GM12878 (cell line): ENCODE results near the gene XG. TPM values are rescaled to one million over a fixed set of nuclear protein-coding genes. Genes with fewer than 3 reads are reported as not detected.

Source experiments
- ATAC-seq: fragments of 200-7000 bp; cut with Tn5 transposase; 3 replicates; pipeline ENCODE4 v1.9.1; 2020; ENCODE audit warnings: mild to moderate bottlenecking, moderate library complexity
- BruUV-seq: library from RNA; stranded (reverse); fragments of 400-500 nt; replicated peaks from 2 replicates; lab custom pipeline; 2021; lab: Mats Ljungman, UMichigan
- CTCF ChIA-PET: fragments of 300-600 bp; sonication (Branson Sonifier 250); formaldehyde crosslinking; extraction: SDS; loops from one replicate; lab custom pipeline; 2021; ENCODE audit warnings: inconsistent platforms; lab: Yijun Ruan, JAX
- POLR2A ChIA-PET: fragments of 350-600 bp; formaldehyde crosslinking; extraction: SDS; loops from one replicate; lab custom pipeline; 2021; ENCODE audit warnings: inconsistent platforms; lab: Charles Lee
- RAD21 ChIA-PET: fragments of 300-600 bp; sonication (Branson Sonifier 250); formaldehyde crosslinking; loops from one replicate; lab custom pipeline; 2023; ENCODE audit warnings: antibody characterized with exemption; ENCODE audit not compliant: unreplicated experiment; lab: Charles Lee
- SMC1A ChIA-PET: fragments of 300-600 bp; sonication (Branson Sonifier 250); formaldehyde crosslinking; loops from one replicate; lab custom pipeline; 2023; ENCODE audit not compliant: unreplicated experiment, uncharacterized antibody; lab: Charles Lee
- DNase-seq: peaks from one replicate; pipeline ENCODE4 v3.0.0-alpha.2; 2011; ENCODE audit warnings: low read depth, low spot score
- FAIRE-seq: peaks from 3 replicates; lab custom pipeline; 2011; peaks lifted over from hg19 to GRCh38; lab: Jason Lieb, UNC
- H2AFZ ChIP-seq: 2 replicates; pipeline ENCODE4 v1.6.0; 2011; ENCODE audit warnings: low read depth, low read length, control low read depth; ENCODE audit not compliant: control insufficient read depth
- H3K27ac ChIP-seq: 2 replicates; pipeline ENCODE4 v1.5.1; 2011; ENCODE audit warnings: control low read depth; ENCODE audit not compliant: control insufficient read depth, insufficient read depth
- H3K27me3 ChIP-seq, 2 experiments: replicated peaks in 1 of 2; 2 replicates each; pipeline versions ENCODE4 v1.6.0 to v1.6.1; 2011; ENCODE audit warnings: low read length in 1 of 2; ENCODE audit not compliant: control insufficient read depth in 2 of 2, insufficient read depth in 2 of 2
- H3K36me3 ChIP-seq, 2 experiments: 2 replicates each; pipeline ENCODE4 v1.5.1; 2011; ENCODE audit warnings: low read length in 1 of 2; ENCODE audit not compliant: control insufficient read depth in 2 of 2, insufficient read depth in 2 of 2
- H3K4me1 ChIP-seq: 2 replicates; pipeline ENCODE4 v1.6.1; 2011; ENCODE audit warnings: mild to moderate bottlenecking, low read length, moderate library complexity, mixed read lengths; ENCODE audit not compliant: control insufficient read depth, insufficient read depth
- H3K4me2 ChIP-seq: 2 replicates; pipeline ENCODE4 v1.6.0; 2011; ENCODE audit warnings: control low read depth; ENCODE audit not compliant: control insufficient read depth, insufficient read depth
- H3K4me3 ChIP-seq: fragments of 200-600 bp; sonication (generic); 2 replicates; pipeline ENCODE4 v1.5.1; 2016
- H3K79me2 ChIP-seq: 2 replicates; pipeline ENCODE4 v1.6.0; 2011; ENCODE audit warnings: low read length; ENCODE audit not compliant: control insufficient read depth, insufficient read depth
- H3K9ac ChIP-seq: 2 replicates; pipeline ENCODE4 v1.8.0; 2011; ENCODE audit warnings: low read length, control low read depth, mixed read lengths; ENCODE audit not compliant: control insufficient read depth, insufficient read depth
- H3K9me3 ChIP-seq: replicated peaks from 3 replicates; pipeline ENCODE4 v1.5.1; 2011; ENCODE audit warnings: mild to moderate bottlenecking, low read length; ENCODE audit not compliant: control insufficient read depth, insufficient read depth
- H4K20me1 ChIP-seq: 2 replicates; pipeline ENCODE4 v1.6.0; 2011; ENCODE audit not compliant: control insufficient read depth, insufficient read depth
- ATF7 ChIP-seq: fragments of 450-650 bp; IDR thresholded peaks from 2 replicates; pipeline ENCODE4 v1.6.1; 2016; ENCODE audit warnings: low read depth, mild to moderate bottlenecking
- BRCA1 ChIP-seq: IDR thresholded peaks from 2 replicates; pipeline ENCODE4 v1.6.1; 2011; ENCODE audit warnings: low read depth, low read length, improper control_type of control experiment
- CBX3 ChIP-seq: fragments of 200-600 bp; sonication (generic); IDR thresholded peaks from 2 replicates; pipeline ENCODE4 v1.6.1; 2016; ENCODE audit warnings: low read depth, borderline replicate concordance
- CBX5 ChIP-seq: sonication (generic); IDR thresholded peaks from 2 replicates; pipeline ENCODE4 v1.6.1; 2016; ENCODE audit warnings: low read depth, moderate library complexity, mild to moderate bottlenecking, inconsistent platforms
- EP300 ChIP-seq, 2 experiments: fragments of 150-350 bp in 1 of 2; IDR thresholded peaks; 2 replicates each; pipeline ENCODE4 v1.6.1; 2011 to 2012; ENCODE audit warnings: low read depth in 2 of 2, low read length in 2 of 2, borderline replicate concordance in 1 of 2, improper control_type of control experiment in 1 of 2, inconsistent platforms in 1 of 2; ENCODE audit not compliant: control insufficient read depth in 1 of 2
- FOXM1 ChIP-seq: IDR thresholded peaks from 2 replicates; pipeline ENCODE4 v1.6.1; 2012; ENCODE audit warnings: low read depth, mild to moderate bottlenecking, inconsistent platforms, low read length, moderate library complexity
- IKZF2 ChIP-seq, 2 experiments: fragments of 450-650 bp; IDR thresholded peaks; 2 replicates each; pipeline ENCODE4 v1.6.1; 2017; ENCODE audit warnings: mild to moderate bottlenecking in 2 of 2, moderate library complexity in 2 of 2
- IRF4 ChIP-seq: IDR thresholded peaks from 2 replicates; pipeline ENCODE4 v1.6.1; 2011; ENCODE audit warnings: low read depth, low read length
- MEF2B ChIP-seq: fragments of 450-650 bp; IDR thresholded peaks from 2 replicates; pipeline ENCODE4 v1.6.1; 2018; ENCODE audit warnings: mild to moderate bottlenecking, moderate library complexity; ENCODE audit not compliant: partially characterized antibody, poor library complexity, severe bottlenecking
- MYB ChIP-seq: fragments of 150-350 bp; IDR thresholded peaks from 2 replicates; pipeline ENCODE4 v1.6.1; 2014; ENCODE audit warnings: mild to moderate bottlenecking, low read depth, low read length, borderline replicate concordance
- NBN ChIP-seq: fragments of 450-650 bp; IDR thresholded peaks from 2 replicates; pipeline ENCODE4 v1.6.1; 2016
- NFXL1 ChIP-seq: fragments of 450-650 bp; IDR thresholded peaks from 2 replicates; pipeline ENCODE4 v1.6.1; 2017; ENCODE audit warnings: antibody characterized with exemption, mild to moderate bottlenecking, borderline replicate concordance
- RUNX3 ChIP-seq: IDR thresholded peaks from 2 replicates; pipeline ENCODE4 v1.6.1; 2012; ENCODE audit warnings: low read length, inconsistent platforms
- SKIL ChIP-seq: fragments of 450-650 bp; IDR thresholded peaks from 2 replicates; pipeline ENCODE4 v1.6.1; 2017; ENCODE audit warnings: mild to moderate bottlenecking, low read depth, inconsistent platforms; ENCODE audit not compliant: poor library complexity, severe bottlenecking
- SUZ12 ChIP-seq: fragments of 200-600 bp; sonication (generic); IDR thresholded peaks from one replicate; pipeline ENCODE4 v1.6.1; 2018; ENCODE audit warnings: antibody characterized with exemption, mild to moderate bottlenecking; ENCODE audit not compliant: unreplicated experiment
- YY1 ChIP-seq: IDR thresholded peaks from 2 replicates; pipeline ENCODE4 v1.6.1; 2011; ENCODE audit warnings: low read depth, mild to moderate bottlenecking, low read length
- WGBS: methylation state at CpG from one replicate; pipeline ENCODE4 v1.1.6; 2016; ENCODE audit warnings: low lambda C conversion rate; ENCODE audit not compliant: insufficient replicate concordance, insufficient coverage; ENCODE audit errors: missing lambda C conversion rate; 5-methylcytosine and 5-hydroxymethylcytosine counted together
- in situ Hi-C: fragments of 300-500 bp; cut with MboI; formaldehyde crosslinking; loops from 9 replicates; pipeline ENCODE4 v1.14.3; 2018; ENCODE audit warnings: mixed read lengths
- intact Hi-C: fragments of 100-400 bp; cut with micrococcal nuclease; formaldehyde crosslinking; loops from one replicate; pipeline ENCODE4 v1.14.2; 2022; ENCODE audit not compliant: unreplicated experiment
- polyA plus RNA-seq, 11 experiments: library from polyadenylated mRNA; depleted of rRNA in 4 of 11; unstranded in 6 of 11; stranded (reverse) in 5 of 11; fragments of >200 nt; fragmentation: Nextera tagmentation in 4 of 11; fragmentation: Illumina TruSeq in 1 of 11; extraction: Ambion mirVana in 4 of 11; extraction: Trizol in 1 of 11; gene quantifications; 1 replicate in 1 of 11; 2 replicates in 10 of 11; pipeline versions ENCODE4 v1.2.1 to v1.2.3, GENCODE V29; 2011 to 2016; ENCODE audit warnings: inconsistent platforms in 2 of 11, missing spikeins in 2 of 11, low read depth in 1 of 11
- total RNA-seq, 4 experiments: library from RNA; depleted of rRNA in 3 of 4; stranded (reverse); fragments of >200 nt in 3 of 4; fragmentation: Illumina TruSeq in 1 of 4; extraction: Trizol in 1 of 4; gene quantifications; 2 replicates each; pipeline versions ENCODE4 v1.2.1 to v1.2.3, GENCODE V29; 2013 to 2021
- TF ChIP-seq, protein P1 (sequence below): fragments of 450-650 bp; IDR thresholded peaks from 2 replicates; pipeline ENCODE4 v1.6.1; 2017; ENCODE audit warnings: mild to moderate bottlenecking

Gene XG
- total and polyA plus RNA-seq, 10 of the 15 experiments (the other 5 are each of a cell fraction or from before 2014, with no cell fraction given) = not detected

GRCh38 chrX:2855761-2856160 lies 103.9 kb downstream of the XG start (continued):
- TF ChIP-seq SKIL (no peak), BRCA1 (no peak), FOXM1 (no peak), EP300 (IDR thresholded peaks at IDR 0.05; ENCODE audit: borderline replicate concordance in 1 of 2, control insufficient read depth in 1 of 2, low read depth in 2 of 2, low read length in 2 of 2) (no peak), ATF7 (no peak), IRF4 (no peak), NBN (no peak), IKZF2 (IDR thresholded peaks at IDR 0.05) (no peak), CBX3 (no peak)
- TF ChIP-seq, protein P1, sequence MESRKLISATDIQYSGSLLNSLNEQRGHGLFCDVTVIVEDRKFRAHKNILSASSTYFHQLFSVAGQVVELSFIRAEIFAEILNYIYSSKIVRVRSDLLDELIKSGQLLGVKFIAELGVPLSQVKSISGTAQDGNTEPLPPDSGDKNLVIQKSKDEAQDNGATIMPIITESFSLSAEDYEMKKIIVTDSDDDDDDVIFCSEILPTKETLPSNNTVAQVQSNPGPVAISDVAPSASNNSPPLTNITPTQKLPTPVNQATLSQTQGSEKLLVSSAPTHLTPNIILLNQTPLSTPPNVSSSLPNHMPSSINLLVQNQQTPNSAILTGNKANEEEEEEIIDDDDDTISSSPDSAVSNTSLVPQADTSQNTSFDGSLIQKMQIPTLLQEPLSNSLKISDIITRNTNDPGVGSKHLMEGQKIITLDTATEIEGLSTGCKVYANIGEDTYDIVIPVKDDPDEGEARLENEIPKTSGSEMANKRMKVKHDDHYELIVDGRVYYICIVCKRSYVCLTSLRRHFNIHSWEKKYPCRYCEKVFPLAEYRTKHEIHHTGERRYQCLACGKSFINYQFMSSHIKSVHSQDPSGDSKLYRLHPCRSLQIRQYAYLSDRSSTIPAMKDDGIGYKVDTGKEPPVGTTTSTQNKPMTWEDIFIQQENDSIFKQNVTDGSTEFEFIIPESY = no peak

- Histone ChIP-seq H3K4me3 (no peak overlapping the region), H4K20me1 (no peaks in the 10 kb centered on the region)
- intact Hi-C loops = no loop called here
- BruUV-seq = no TSS peak
- in situ Hi-C loops = no loop called here
- DNase-seq = no peak
- TF ChIP-seq RUNX3 = no peak
- TF ChIP-seq MYB = no peak
- no peak for TF ChIP-seq MEF2B
- TF ChIP-seq SUZ12 = no peak
- no peak for TF ChIP-seq YY1
- no peak for TF ChIP-seq CBX5
- TF ChIP-seq NFXL1 = no peak
- TF ChIP-seq, all 136 proteins: peak for 0
- no peaks in the 10 kb centered on the region for H3K27me3 ChIP-seq
- ChIA-PET SMC1A (no interaction called here), POLR2A (no interaction called here), CTCF (no interaction called here), RAD21 (no interaction called here)
- no peak overlapping the region for H3K4me2 ChIP-seq
- H3K9ac ChIP-seq = no peak overlapping the region
- H3K27ac ChIP-seq = no peak overlapping the region
- H3K79me2 ChIP-seq = no peaks in the 10 kb centered on the region
- no peaks in the 10 kb centered on the region; the same call in 2 of the 3 replicates for H3K9me3 ChIP-seq
- no peaks in the 10 kb centered on the region for H3K36me3 ChIP-seq
- FAIRE-seq (no peak), ATAC-seq (no peak)
- 15% methylated on average over 3 of the region's 3 CpGs for WGBS
- H3K4me1 ChIP-seq = no peaks in the 10 kb centered on the region
- H2AFZ ChIP-seq = no peak overlapping the region
Observed at GRCh38 chrX:2857566-2857965, 105.7 kb downstream of the XG start.
